Activated T-helper 17 cell treated with anti-CD3 and anti-CD28 coated beads, Interleukin-2, amount 50 U/mL, for 72 hours (primary cell): ENCODE results near the gene NFIA. TPM values are rescaled to one million over a fixed set of nuclear protein-coding genes. Genes with fewer than 3 reads are reported as not detected.

Experiments
- ATAC-seq: fragments of 150-1000 bp; cut with Tn5 transposase; replicated peaks from 2 replicates; pipeline ENCODE4 v1.10.0; 2021; ENCODE audit warnings: mild to moderate bottlenecking, moderate library complexity
- H3K27ac Mint-ChIP-seq: one replicate; pipeline ENCODE4 v1.8.0; 2022; ENCODE audit warnings: mixed read lengths
- H3K27me3 Mint-ChIP-seq: one replicate; pipeline ENCODE4 v1.8.0; 2022; ENCODE audit warnings: mixed read lengths
- H3K36me3 Mint-ChIP-seq: one replicate; pipeline ENCODE4 v1.8.0; 2022; ENCODE audit warnings: low read depth, mild to moderate bottlenecking, mixed read lengths
- H3K4me1 Mint-ChIP-seq: one replicate; pipeline ENCODE4 v1.8.0; 2022; ENCODE audit warnings: mixed read lengths
- H3K4me3 Mint-ChIP-seq: one replicate; pipeline ENCODE4 v1.8.0; 2022; ENCODE audit warnings: mild to moderate bottlenecking, mixed read lengths
- H3K9me3 Mint-ChIP-seq: one replicate; pipeline ENCODE4 v1.8.0; 2022; ENCODE audit warnings: mixed read lengths
- total RNA-seq, 2 donors: library from RNA; stranded (reverse); gene quantifications; one replicate each; pipeline ENCODE4 v1.2.3, GENCODE V29; 2022

Gene NFIA
- total RNA-seq: 1 to 10 TPM; 3.5 to 5.1 TPM

GRCh38 chr1:61082311-61083012 lies at the start of gene NFIA:
Gene NFIA (plus strand): TSS chr1:61082561.
- Mint-ChIP-seq H3K4me3 (peak within 1 kb of the TSS; percentile 93), H3K27me3 (peaks cover 3% of the 10 kb centered on the region), H3K36me3 (peaks cover 8% of the 10 kb centered on the region), H3K9me3 (no peaks in the 10 kb centered on the region), H3K4me1 (peaks cover 37% of the 10 kb centered on the region), H3K27ac (peak within 1 kb of the TSS; percentile 81)
- ATAC-seq: peak; percentile 44

DNA sequence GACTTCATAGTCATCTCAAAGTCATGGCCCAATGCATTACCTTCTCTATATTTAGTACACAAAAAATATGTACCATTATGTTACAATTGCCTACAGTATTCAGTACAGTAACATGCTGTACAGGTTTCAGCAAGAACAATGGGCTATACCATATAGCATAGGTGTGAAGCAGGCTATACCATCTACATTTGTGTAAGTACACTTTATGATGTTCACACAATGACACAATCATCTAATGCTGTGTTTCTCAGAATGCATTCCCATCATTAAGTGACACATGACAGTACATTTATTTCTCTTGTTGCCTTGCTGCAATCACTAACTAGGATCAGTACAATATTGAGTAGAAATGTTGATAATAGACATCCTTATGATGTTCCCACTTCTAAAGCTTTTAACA lies 46.5 kb upstream of the NFIA start:
- peaks cover 10% of the 10 kb centered on the region for H3K27me3 Mint-ChIP-seq
- H3K9me3 Mint-ChIP-seq: no peaks in the 10 kb centered on the region
- no peak overlapping the region for H3K4me3 Mint-ChIP-seq
- no peaks in the 10 kb centered on the region for H3K36me3 Mint-ChIP-seq
- ATAC-seq: no peak
- no peaks in the 10 kb centered on the region for H3K4me1 Mint-ChIP-seq
- H3K27ac Mint-ChIP-seq: no peak overlapping the region

DNA sequence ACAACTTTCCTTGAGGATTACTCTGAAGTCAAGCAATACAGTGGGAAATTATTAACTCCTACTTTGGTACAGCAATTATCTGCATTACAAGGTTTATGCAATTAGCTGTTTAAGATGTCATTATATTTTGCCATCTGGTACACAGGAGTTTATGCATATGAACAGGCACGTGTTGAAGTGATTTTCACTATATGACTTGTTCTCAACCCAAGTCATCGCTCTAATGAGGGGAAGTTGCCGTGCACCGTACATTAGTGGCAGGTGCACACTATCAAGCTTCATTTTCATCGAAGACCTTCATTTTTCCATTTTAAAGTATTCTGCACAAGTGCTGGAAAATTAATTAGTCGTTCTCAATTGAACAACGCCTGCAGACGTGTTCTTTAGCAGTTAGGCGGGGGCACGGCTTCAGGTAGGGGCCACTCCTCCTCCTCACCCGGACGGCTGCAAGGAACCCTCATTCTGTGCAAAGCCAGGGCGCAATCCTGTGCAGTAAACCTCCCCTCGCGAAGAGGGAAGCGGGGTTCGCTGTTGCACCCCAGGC lies 39.8 kb upstream of the NFIA start:
- no peak for ATAC-seq
- Mint-ChIP-seq H3K9me3 (no peaks in the 10 kb centered on the region), H3K36me3 (no peaks in the 10 kb centered on the region), H3K4me1 (no peaks in the 10 kb centered on the region), H3K27ac (no peak overlapping the region), H3K27me3 (peaks cover 28% of the 10 kb centered on the region), H3K4me3 (peak overlapping the region; percentile 44)

- peak; percentile 94 for ATAC-seq
- H3K4me3 Mint-ChIP-seq: peak overlapping the region; percentile 44
- no peaks in the 10 kb centered on the region for H3K9me3 Mint-ChIP-seq
- H3K27ac Mint-ChIP-seq: no peak overlapping the region
- H3K27me3 Mint-ChIP-seq: peaks cover 28% of the 10 kb centered on the region
- no peaks in the 10 kb centered on the region for H3K4me1 Mint-ChIP-seq
- no peaks in the 10 kb centered on the region for H3K36me3 Mint-ChIP-seq
These were observed 39.1 kb upstream of the NFIA start for GRCh38 chr1:61043010-61043820.

- no peaks in the 10 kb centered on the region for H3K36me3 Mint-ChIP-seq
- H3K4me1 Mint-ChIP-seq: no peaks in the 10 kb centered on the region
- H3K4me3 Mint-ChIP-seq: no peak overlapping the region
- peaks cover 23% of the 10 kb centered on the region for H3K27me3 Mint-ChIP-seq
- no peak for ATAC-seq
- H3K27ac Mint-ChIP-seq: no peak overlapping the region
- no peaks in the 10 kb centered on the region for H3K9me3 Mint-ChIP-seq
These were observed 35.9 kb upstream of the NFIA start for GRCh38 chr1:61046434-61046833.

DNA sequence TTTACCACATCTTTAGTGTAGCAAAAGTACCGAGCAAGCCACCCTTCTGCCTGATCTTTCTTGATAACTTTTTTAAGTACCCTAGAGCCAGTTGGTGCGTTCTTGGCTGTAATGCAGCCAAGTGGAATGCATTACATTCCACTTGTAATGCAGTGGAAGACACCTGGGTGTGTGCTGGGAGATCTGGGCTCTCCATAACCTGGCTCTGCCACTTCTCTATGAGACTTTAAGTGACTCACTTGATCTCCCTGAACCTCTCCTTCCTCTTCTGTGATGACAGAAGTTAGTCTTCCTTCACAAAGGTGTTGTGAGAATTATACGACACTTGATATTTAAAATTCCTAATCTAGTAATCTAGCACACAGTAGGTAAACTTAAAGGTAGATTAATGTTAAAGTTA lies 35.3 kb upstream of the NFIA start:
- no peak for ATAC-seq
- H3K4me3 Mint-ChIP-seq: no peak overlapping the region
- no peaks in the 10 kb centered on the region for H3K36me3 Mint-ChIP-seq
- no peaks in the 10 kb centered on the region for H3K4me1 Mint-ChIP-seq
- no peak overlapping the region for H3K27ac Mint-ChIP-seq
- no peaks in the 10 kb centered on the region for H3K9me3 Mint-ChIP-seq
- peaks cover 26% of the 10 kb centered on the region for H3K27me3 Mint-ChIP-seq

DNA sequence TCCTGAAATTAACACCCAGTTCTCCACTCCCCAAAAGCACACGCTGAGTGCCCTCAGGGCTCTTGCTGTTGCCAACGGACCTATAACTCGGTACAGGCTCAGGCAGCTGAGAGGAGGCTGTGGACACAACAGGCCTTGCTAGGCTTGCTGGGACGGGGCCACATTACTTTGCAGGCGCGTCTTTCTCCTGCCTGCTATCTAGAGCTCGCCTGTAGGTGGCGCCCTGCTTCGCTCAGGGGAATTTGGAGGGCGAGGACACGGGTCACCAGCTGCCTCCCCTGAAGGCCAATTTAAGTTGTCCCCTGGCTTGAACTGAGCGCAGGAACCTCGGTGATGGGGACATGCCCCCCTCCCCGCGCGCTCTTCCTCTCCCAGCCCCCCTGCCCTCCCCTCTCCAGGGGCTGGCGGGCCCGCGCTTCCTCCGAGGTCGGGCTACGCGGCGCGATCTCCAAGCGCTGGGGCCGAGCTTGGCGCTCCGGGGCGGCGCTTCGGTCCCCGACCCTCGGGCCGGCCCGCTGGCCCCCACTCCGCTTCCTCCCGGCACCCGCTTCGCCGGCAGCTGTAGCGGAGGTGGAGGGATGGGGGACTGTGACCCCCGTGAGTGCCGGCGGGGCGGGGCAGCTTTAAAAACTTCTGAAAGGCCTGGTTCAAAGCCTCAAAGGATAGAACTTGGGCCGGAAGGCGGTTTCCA lies 32.4 kb upstream of the NFIA start:
- peak; percentile 87 for ATAC-seq
- no peaks in the 10 kb centered on the region for H3K9me3 Mint-ChIP-seq
- peak overlapping the region; percentile 46 for H3K4me3 Mint-ChIP-seq
- H3K36me3 Mint-ChIP-seq: no peaks in the 10 kb centered on the region
- H3K4me1 Mint-ChIP-seq: peaks cover 9% of the 10 kb centered on the region
- peaks cover 40% of the 10 kb centered on the region for H3K27me3 Mint-ChIP-seq
- no peak overlapping the region for H3K27ac Mint-ChIP-seq

GRCh38 chr1:61050541-61051442 lies 31.6 kb upstream of the NFIA start:
- Mint-ChIP-seq H3K36me3 (no peaks in the 10 kb centered on the region), H3K27ac (no peak overlapping the region), H3K9me3 (no peaks in the 10 kb centered on the region), H3K27me3 (peaks cover 46% of the 10 kb centered on the region), H3K4me1 (peaks cover 9% of the 10 kb centered on the region), H3K4me3 (peak overlapping the region; percentile 63)
- peak; percentile 54 for ATAC-seq

- Mint-ChIP-seq H3K4me1 (peaks cover 9% of the 10 kb centered on the region), H3K36me3 (no peaks in the 10 kb centered on the region), H3K4me3 (peak overlapping the region; percentile 63), H3K27me3 (peaks cover 52% of the 10 kb centered on the region), H3K9me3 (no peaks in the 10 kb centered on the region), H3K27ac (no peak overlapping the region)
- no peak for ATAC-seq
These were observed 31.0 kb upstream of the NFIA start for GRCh38 chr1:61051443-61051718.

- peaks cover 54% of the 10 kb centered on the region for H3K27me3 Mint-ChIP-seq
- no peaks in the 10 kb centered on the region for H3K36me3 Mint-ChIP-seq
- peaks cover 9% of the 10 kb centered on the region for H3K4me1 Mint-ChIP-seq
- H3K9me3 Mint-ChIP-seq: no peaks in the 10 kb centered on the region
- no peak for ATAC-seq
- H3K27ac Mint-ChIP-seq: no peak overlapping the region
- peak overlapping the region; percentile 74 for H3K4me3 Mint-ChIP-seq
These were observed 30.5 kb upstream of the NFIA start for GRCh38 chr1:61051719-61052394.

DNA sequence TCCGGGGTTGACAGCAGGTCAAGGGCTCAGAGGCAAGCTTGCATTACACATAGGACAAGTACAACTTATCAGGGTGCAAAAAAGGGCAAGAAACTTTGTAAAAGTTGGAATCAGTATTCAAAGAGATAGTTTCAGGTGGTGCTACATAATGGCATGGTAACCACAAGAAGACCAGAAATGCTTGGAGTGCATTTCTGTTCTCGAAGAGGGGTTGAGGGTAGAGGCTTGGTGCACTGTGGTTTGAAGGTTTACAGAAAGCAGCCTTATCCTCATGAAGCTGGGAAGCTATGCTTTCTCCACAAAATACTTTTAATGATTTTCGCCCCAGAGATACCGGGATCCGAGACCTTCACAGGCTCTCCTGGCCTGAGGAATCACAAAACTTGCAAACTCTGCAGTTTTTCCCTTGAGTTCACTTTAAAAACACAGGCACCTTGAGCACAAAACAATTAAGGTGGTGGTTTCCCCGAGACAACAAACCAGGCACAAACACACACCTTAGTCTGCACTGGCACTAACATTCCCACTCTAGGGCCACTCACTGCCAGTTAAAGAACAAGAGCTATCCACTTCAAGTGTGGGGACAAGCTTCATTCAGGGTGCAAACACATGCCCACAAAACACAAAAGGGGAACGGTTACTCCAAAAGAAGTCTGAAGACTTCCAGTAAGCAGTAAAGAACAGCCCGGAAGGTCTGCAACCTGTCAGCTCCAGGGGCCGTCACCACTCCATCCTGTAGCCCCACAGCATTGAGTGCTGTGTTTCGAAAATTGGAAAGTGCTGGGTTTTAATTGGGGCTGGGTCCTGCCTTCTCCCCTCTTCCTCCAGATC lies 29.8 kb upstream of the NFIA start:
- no peak overlapping the region for H3K27ac Mint-ChIP-seq
- no peaks in the 10 kb centered on the region for H3K36me3 Mint-ChIP-seq
- H3K4me1 Mint-ChIP-seq: peaks cover 9% of the 10 kb centered on the region
- ATAC-seq: no peak
- H3K27me3 Mint-ChIP-seq: peaks cover 50% of the 10 kb centered on the region
- H3K4me3 Mint-ChIP-seq: peak overlapping the region; percentile 74
- H3K9me3 Mint-ChIP-seq: no peaks in the 10 kb centered on the region

GRCh38 chr1:61053226-61053711 lies 29.1 kb upstream of the NFIA start:
- no peaks in the 10 kb centered on the region for H3K36me3 Mint-ChIP-seq
- H3K9me3 Mint-ChIP-seq: no peaks in the 10 kb centered on the region
- H3K4me3 Mint-ChIP-seq: peak overlapping the region; percentile 74
- H3K27ac Mint-ChIP-seq: no peak overlapping the region
- H3K4me1 Mint-ChIP-seq: peaks cover 9% of the 10 kb centered on the region
- peaks cover 50% of the 10 kb centered on the region for H3K27me3 Mint-ChIP-seq
- ATAC-seq: no peak
